HG03571 (cell line): ENCODE results near the gene MYCN.
"Not testable (repeated sequence)": the region's sequence is repeated elsewhere in the genome, so short reads cannot be mapped to it uniquely, and the experiment has no call there.

Experiments used
- ATAC-seq: cut with Tn5 transposase; IDR thresholded peaks from one replicate; pipeline ENCODE4 v1.9.1; 2021; ENCODE audit not compliant: unreplicated experiment

The MYCN gene

DNA sequence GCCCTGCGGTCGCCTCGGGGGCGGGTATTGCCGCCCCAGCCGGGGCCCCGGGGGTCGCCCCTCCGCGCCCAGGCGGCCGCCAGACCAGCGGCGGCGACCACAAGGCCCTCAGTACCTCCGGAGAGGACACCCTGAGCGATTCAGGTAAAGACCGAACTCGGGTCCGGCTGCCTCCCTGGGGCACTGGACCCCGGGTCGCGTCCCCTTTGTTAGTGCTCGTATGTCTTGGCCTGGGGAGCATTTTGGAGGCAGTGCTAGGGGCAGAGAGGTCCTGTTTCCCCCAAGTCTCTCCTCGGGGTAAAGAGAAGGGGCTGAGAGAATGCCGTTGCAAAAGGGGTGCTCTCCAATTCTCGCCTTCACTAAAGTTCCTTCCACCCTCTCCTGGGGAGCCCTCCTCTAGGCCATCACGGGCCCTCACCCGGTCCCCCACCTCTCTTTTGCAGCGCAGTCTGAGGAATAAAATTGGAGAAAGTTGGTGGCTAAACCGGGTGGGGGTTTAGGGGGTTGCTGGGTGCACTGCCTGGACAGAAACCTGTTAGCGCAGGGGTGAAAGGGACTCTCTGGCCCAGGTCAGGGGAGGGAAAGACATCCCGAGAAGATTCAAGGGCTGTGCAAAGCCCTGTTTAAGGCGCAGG is 2.5 kb downstream of the MYCN start:
- ATAC-seq: no peak

DNA sequence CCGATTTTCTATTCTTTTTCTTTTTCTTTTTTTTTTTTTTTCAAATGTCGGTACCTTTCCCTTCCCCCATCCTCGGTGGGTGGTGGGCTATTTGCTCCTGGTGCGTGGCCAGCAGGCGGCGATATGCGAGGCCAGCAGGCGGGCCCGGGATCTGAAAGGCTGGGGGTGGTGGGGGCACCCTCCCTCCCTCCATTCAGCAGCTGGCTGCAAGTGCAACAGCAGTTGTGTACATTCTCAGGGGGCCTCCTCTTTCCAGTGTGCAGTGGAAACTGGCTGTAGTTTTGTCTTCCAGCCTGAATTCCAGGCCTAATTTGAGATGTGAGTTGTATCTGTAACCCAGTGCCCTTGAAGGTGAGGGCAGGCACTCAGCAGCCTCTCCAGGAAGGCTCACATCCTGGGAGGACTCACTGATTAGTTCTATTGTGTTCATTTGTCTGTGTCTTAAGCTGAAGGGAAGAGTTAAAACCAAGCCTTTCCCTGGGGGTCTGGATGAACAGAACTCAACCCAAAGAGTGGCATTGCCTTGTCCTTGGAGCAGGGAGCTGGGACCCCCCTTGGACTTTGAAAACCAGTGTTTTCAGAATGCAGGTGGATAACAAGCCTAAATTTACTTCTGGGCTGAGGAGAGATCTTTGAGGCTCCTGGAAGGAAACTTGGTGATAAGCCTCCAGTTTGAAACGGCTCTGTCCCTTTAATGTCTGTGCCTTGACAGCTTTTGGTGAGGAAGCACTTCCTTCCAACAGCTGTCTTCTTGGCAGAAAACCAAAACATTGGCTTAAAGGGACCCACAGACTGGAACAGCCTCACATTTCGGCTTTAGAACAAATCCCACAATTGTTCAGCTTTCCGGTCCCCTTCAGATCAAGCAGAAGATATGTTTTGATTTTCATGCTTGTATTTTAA is 3.3 kb downstream of the MYCN start:
- ATAC-seq: no peak

DNA sequence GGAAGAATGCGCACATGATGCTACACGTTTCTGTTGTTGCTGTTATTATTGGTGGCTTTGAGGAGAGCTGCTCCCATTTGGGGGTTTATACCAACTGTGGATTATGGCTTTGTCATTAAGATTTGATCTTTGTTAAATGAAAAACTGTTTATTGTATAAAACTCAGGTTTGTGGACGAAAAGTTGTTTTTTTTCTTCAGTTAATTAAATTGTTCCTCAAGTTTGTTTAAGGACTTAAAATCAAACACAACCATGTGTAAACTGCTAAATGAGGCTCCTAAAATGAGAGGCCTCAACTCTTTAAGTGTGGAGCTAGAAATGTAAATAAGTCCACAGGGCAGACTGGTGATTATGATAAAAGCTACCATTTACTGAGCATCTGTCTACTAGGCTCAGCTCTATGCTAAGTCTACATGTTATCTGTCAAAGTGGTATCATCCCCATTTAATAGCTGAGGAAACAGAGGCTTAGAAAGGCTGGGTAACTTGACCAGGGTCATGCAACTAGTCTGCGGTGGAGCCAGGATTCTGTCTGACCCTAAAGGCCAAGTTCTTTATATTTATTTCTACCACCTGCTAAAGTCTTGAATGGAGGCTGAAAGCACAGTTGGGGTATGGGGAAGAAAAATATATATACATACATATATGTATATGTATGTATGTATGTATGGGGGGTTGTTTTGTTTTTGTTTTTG is 4.1 kb downstream of the MYCN start:
- no peak for ATAC-seq

DNA sequence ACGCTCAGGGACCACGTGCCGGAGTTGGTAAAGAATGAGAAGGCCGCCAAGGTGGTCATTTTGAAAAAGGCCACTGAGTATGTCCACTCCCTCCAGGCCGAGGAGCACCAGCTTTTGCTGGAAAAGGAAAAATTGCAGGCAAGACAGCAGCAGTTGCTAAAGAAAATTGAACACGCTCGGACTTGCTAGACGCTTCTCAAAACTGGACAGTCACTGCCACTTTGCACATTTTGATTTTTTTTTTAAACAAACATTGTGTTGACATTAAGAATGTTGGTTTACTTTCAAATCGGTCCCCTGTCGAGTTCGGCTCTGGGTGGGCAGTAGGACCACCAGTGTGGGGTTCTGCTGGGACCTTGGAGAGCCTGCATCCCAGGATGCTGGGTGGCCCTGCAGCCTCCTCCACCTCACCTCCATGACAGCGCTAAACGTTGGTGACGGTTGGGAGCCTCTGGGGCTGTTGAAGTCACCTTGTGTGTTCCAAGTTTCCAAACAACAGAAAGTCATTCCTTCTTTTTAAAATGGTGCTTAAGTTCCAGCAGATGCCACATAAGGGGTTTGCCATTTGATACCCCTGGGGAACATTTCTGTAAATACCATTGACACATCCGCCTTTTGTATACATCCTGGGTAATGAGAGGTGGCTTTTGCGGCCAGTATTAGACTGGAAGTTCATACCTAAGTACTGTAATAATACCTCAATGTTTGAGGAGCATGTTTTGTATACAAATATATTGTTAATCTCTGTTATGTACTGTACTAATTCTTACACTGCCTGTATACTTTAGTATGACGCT is 5.8 kb downstream of the MYCN start:
- no peak for ATAC-seq

DNA sequence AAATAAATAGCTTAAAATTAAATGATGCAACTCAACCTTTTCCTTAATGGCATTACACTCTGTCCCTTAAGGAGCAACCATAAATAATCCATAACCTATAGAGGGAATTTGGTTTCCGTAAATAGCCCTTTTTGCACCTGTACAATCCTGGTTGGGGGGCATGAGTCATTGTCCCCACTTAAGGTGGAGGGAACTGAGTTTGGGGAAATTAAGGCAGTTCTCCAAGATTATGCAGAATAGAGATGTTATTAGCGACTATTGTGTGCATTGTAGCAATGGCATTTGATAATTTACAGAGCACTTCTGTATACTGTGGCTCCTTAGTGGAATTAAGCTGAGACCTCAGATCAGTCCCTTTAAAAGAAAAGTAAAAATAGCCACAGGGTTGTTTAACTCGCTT is 6.6 kb downstream of the MYCN start:
- ATAC-seq: no peak

DNA sequence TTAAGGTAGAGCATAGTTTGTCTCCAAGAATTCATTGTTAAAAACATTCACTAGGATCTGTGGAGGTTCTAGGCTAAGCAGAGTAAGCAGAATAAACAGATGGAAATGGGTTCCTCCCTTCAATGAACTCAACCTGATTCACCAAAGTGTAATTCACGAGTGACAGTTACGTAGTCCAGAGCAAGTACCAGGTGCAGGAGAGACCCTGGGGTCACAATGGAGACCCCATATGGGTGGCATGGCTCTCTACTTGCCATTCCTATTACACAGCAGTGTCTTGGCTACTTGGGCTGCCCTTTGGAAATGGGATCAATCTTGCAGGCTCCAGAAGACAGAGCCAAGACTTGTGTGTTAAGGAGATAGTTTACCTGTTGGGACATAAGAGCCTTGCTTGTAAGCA is 7.1 kb downstream of the MYCN start:
- ATAC-seq: no peak

DNA sequence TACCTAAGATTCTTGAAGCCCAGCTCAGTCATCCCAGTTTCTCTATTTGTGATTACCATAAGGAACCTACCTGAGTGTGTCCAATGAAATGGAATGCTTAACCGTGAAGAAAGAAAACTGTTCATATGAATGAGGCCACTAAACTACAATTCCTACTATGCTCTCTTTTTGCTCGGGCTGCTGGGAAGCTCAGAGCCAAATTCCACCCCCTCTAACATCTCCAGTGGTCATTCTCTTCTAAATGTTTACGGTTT is 8.3 kb downstream of the MYCN start:
- no peak for ATAC-seq

DNA sequence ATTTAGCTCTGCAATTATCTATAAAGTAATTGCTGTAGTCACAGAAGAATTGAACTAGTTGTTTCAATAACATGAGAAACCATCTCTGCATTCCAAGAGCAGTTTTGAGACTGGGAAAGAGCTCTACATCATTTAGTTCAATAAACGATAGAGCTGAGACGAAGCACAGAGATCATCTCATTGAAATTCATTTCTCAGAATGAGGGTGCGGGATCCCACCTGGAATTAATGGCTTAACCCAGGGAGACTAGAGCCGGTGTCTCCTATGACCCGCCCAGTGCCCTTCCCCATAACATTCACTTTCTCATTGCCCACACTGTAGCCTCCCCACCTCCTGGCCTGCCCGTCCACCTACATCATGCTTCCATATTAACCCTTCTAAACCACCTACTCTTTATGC is 8.8 kb downstream of the MYCN start:
- ATAC-seq: no peak

DNA sequence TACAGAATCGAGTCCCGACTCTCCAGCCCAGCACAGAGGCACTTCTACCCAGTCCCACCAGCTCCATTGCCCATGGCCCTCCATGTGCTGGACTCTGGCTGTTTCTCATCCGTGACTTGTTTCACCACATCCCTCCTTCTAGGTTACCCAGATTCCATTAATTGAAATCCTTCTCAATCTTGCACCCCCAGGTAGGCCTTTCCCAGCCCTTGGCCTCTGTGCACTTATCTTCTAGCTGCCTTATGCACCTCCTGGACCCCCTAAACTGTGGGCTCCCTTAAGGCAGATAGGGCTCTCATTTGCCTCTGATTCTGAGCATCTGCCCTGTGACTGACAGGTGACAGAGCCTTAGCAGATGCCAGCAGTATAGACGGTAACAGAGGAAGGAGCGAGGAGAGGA is 9.2 kb downstream of the MYCN start:
- no peak for ATAC-seq

DNA sequence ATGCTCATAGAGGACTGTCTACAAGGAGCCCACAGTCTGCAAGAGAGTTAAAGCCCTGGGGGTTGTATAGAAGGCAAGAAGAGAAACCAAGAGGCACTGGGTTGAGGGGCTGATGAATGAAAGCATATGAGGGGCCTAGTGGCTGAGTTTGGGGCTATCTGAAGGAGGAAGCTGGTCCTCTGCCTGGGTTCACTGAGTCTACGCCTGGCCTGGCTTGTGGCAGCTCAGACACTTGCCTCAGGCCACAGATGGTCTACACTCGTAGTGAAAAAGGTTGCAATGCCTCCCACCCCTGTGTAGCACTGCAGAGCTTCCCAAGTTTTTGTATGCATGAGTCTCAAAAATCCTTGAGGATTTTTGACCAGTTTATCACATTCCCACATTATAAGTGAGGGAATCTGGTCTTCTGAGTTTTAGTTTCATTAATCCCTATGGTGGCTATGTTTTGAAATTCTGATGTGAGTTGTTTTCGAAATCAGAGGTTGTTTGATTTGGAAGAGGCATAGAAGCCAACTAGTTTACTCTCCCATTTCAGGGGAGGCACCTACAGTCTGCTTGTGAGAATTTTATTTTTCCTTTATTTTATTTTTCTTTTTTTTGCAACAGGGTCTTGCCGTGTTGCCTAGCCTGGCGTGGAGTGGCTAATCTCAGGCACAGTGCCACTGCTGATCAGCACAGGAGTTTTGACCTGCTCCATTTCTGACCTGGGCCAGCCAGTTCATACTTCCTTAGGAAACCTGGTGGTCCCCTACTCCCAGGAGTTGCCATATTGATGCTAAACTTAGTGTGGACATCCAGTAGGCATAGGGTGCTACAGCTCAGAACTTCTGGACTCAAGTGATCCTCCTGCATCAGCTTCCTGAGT is 10.0 kb downstream of the MYCN start:
- ATAC-seq: no peak

DNA sequence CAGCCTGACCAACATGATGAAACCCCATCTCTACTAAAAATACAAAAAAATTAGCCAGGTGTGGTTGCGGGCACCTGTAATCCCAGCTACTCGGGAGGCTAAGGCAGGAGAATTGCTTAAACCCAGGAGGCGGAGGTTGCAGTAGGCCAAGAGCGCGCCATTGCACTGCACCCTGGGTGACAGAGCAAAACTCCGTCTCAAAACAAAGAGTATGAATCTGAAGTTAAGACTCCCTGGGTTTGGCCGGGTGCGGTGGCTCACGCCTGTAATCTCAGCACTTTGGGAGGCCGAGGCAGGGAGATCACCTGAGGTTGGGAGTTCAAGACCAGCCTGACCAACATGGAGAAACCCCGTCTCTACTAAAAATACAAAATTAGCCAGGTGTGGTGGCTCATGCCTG is 11.6 kb downstream of the MYCN start:
- ATAC-seq: not testable (repeated sequence)

DNA sequence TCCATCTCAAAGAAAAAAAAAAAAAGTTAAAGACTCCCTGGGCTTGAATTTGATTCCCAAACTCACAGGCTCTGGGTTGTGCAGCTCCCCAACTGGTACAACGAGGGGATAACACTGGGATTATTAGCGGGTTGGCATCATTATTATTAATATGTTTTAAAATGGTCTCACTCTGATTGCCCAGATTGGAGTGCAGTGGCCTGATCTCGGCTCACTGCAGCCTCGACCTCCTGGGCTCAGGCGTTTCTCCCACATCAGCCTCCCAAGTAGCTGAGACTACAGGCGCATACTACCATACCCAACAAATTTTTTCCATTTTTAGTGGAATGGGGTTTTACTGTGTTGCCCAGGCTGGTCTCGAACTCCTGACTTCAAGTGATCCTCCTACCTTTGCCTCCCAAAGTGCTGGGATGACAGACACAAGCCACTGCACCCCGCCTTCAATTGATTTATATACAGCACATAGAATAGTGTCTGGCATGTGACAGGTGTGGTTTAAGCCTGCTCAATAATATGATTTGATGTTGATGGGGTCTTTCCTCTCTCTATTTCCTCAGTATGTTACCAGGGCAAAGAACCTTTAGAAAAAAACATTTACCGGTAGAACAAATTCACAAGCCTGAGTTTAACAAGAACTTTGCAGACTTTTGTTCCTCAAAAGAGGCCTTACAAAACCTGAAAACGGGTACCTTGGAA is 12.2 kb downstream of the MYCN start:
- no peak for ATAC-seq

DNA sequence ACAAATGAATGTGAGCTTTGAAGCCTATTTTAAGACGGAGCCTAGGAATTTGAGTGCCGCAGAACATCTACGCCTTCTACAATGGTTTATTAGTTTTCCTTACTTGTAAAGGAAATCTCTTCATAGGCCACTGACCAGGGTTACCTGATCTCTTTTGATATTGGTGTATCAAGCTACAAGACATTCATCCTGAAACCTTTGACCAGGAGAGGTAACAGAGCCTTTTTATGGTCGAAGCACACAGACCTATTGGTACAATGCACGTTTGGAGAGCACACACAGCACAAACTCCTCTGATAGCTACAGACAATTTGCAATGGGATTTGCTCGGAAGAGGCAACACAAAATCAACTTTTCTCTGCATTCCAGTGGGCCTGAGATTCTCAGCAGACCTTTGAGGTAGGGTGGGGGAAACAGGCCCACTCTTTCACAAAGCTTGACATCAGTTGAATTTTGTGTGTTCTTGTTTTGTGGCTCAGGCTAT is 12.8 kb downstream of the MYCN start:
- ATAC-seq: no peak

DNA sequence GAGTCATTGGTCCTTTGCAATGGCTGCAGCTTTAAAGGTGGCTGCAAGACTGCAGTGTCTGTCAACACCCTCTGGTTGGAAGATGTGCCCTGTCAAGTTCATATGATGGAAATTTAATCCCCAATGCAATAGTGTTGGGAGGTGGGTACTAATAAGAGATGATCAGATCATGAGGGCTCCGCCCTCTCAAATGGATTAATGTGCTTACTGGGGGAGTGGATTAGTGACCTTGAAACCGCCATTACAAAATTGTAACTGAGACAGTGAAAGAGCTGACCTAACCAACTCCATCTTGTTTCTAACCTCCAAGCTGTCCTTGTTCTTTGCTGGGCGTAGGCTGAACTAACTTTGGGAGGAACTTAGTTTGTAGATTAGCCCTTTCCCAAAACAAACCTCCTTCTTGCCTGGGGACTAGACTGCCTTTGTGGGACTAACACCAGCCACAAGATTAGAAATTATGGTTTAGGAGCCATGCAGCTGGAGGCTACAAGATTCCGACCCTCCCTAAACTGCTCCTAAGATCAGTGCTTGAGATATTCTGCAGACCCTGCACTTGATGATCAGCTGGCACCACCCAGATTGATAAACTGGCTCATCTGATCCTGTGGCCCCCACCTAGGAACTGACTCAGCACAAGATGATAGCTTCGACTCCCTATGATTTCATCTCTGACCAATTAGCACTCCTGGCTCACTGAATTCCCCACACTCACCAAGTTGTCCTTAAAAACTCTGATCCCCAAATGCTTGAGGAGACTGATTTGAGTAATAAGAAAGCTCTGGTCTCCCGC is 13.7 kb downstream of the MYCN start:
- no peak for ATAC-seq

DNA sequence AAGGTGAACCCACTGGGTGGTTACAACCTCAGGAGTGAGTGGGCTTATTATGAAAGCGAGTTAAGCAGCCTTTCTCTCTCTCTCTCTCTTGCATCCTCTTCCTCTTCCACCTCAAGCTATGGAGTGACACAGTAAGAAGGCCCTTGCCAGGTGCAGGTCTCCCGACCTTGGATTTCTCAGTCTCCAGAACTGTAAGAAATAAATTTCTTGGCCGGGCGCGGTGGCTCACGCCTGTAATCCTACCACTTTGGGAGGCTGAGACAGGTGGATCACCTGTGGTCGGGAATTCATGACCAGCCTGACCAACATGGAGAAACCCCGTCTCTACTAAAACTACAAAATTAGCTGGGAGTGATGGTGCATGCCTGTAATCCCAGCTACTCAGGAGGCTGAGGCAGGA is 14.4 kb downstream of the MYCN start:
- no peak for ATAC-seq

DNA sequence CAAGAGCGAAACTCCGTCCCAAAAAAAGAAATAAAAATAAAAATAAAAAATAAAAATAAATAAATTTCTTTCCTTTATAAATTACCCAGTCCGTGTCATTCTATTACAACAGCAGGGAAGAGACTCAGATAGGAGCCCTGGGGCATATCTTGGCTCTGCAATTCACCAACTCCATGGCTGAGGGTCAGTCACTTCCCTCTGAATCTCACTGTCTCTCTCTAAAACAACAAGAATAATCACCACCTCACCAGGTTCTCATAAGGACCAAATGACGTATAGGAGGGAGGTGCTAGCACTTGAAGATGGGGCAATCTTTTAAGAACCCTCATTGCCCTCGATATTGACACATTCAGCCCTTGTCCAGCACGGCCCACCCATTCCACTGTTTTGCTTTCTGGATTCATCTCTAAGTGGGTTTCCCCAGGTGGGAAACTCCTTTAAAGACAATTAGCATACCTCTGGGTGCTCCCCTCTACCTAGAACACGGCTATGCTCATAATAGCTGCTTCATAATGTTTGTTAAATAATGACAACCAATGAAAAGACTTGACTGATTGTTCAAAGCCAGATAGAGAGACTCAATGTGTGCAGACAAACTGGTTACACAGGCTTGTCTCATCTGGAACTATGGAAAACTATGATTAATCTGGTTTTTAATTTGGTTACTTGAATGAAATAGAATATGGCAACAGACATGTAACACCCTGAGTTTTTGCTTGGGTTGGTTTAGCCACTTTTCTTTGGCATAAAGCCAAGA is 15.1 kb downstream of the MYCN start:
- ATAC-seq: no peak

DNA sequence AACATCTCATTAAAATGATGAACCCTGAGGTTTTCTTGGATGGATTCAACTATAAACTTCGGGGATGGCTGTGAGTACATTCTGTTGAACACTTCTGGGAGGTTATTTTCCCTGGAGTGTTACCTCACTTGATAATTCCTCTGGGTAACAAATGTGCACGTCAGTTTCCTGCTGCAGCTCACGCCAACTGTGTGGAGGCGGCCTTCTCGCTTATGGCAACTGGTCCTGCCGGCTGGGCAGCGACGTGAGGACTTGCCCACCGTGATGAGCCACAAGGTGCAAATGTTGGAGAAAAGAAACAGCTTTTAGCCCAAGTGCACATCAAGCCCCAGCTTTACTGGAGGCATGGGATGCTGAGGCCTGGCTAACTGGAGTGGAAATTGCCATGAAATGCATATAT is 15.9 kb downstream of the MYCN start:
- no peak for ATAC-seq
